ENCODE data around the gene NOD2.
A peak's percentile ranks its signal among the peaks of the same experiment; 100 is the strongest.

NOD2 gene

GRCh38 chr16:50671644-50672260 lies 21.7 kb upstream of the NOD2 start:
- DNase-seq: peak; percentile 65

- DNase-seq: no peak
Observed at GRCh38 chr16:50673496-50674275, 19.7 kb upstream of the NOD2 start.

DNA sequence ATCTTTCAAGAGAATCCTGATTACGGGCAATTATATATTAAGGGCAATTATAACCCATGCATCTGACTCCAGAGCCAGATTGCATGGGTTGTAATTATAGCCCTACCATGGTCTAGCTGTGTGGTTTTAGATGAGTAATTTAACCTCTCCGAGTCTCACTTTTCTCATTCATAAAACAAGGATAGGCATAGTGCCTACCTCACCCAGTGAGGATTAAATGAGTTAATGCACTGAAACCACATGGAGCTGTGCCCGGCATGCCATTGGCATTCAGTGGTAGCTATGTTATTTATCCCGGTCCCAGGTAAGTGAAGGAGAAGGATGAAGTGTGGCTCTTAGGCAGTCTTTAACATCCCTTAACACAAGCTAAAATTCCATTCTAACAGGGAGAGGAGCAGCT lies 18.6 kb upstream of the NOD2 start:
- DNase-seq: no peak

DNA sequence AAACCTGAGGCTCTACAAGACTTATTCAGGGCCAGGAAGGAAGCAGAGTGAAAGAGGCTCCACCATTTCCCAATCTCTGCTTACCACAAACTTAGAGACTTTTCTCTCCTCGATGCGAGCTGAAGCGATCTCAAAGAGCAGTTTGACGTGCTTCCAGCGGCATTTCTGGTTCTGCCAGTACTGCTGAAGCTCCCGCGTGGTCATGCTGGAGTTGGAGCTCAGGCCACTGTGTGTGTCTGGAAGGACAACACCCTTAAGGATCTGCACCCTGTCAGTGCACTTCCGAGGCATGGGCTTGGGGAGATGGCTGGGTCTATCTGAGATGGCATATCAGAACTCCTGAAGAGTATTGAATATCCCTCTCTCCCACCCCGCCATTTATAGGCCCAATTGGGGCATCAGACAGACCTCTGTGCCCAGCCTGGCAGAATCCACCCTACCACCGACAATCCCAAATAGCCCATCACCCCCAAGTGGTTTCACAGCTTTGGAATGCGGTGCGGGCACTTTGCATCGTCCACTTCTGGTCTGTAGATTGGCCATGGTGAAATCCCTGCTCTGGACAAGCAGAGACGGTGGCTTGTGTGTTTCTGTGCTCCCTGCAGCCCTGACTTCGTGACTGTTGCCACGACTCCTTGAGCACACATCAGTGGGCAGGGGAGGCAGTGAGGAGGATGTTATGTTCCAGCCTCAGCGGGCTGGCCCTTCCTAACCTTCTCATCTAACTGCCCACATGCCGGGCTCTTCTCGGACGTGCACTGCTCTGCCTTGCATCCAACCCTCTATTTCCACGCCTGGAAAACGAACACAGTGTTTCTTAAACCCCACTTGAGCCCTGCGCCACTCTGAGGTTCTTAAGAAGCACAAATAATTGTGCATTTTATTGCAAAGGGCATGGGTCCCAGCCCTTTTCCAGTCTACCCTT lies 17.5 kb upstream of the NOD2 start:
- DNase-seq: no peak

DNA sequence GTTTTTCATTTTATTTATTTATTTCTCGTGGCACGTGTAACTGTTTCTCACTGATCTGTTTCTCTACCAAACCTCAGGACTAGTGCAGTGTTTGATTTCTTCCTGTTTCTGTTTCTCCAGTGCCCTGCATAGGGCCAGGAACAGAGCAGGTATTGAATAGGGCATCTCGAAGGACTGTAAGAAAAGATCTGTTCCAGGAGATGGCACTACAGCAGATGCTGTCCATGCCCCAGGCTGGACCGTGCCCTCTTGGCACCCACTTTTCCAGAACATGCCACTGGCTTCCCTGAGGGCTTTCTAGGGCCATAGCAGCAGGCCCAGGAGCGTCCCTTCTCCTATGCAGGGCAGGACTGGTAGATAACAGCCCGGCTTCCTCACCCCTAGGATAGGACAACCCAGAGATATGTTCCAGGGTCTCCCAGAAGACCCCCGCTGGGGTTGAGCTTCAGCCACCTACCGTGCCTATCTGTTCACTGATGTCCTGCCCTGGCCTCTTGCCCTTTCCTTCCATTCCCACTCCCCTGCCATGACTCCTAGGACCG lies 16.7 kb upstream of the NOD2 start:
- no peak for DNase-seq

- peak; percentile 33 for DNase-seq
Observed at GRCh38 chr16:50677351-50677750, 16.1 kb upstream of the NOD2 start.

GRCh38 chr16:50678531-50678930 lies 14.9 kb upstream of the NOD2 start:
- DNase-seq: no peak

DNA sequence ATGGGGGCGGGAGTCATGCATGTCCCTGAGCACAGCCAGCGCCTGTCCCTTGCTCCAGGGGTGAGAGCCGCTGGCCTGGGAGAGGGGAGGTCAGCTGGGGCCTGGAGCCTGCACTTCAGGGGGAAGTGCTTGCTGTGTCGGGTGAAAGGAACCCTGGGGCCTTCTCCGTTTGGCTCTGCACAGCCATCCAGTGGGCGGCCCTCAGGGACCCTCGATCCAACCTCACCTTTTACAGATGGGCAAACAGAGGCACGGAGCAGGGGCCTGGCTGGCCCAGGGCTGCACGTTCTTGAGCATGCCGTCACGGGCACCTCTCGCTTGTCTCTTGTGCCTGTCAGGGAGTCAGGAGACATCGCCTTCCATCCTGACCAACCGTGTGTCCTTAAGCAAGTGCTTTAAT lies 14.1 kb upstream of the NOD2 start:
- no peak for DNase-seq

DNA sequence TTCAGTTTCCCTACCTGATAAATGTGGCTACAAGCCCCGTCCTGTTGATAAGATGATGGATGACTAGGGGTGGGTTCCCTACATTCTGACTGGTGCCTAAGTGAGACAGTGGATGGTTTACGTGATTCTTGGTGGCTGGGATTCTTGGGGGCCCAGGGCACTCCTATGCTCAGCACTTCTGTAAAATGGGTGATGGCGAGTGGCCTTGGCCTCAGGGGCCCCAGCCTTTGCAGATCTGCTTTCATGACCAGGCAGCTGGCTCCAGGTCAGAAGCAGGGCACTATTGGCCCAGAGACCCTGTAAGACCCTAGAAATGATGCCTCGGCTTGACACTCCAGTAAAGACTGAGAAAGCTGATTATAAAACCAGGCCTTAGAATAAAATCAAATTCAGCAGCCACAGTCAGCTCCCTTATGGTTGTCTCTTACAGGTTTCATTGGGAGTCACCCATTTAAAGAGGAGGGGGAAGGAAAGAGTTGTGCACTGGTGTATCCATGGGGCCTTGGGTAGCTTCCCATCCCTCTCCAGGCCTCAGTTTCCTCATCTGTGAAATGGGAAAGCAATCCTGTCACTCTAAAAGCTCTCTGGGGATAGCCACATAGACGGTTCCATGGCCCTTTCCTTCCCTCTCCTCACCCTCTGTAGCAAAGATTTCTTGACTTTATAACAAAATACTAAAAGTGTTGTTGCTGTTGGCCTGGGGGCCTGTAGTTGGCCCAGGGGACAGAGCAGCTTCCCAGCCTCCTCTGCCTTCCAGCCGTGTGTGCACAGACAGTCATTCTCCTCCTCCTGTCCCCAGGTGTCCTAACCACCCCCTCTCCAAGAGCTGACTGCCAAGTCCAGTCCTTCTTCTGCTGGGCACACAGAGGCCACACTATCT lies 13.5 kb upstream of the NOD2 start:
- no peak for DNase-seq

GRCh38 chr16:50680556-50680893 lies 12.9 kb upstream of the NOD2 start:
- no peak for DNase-seq

DNA sequence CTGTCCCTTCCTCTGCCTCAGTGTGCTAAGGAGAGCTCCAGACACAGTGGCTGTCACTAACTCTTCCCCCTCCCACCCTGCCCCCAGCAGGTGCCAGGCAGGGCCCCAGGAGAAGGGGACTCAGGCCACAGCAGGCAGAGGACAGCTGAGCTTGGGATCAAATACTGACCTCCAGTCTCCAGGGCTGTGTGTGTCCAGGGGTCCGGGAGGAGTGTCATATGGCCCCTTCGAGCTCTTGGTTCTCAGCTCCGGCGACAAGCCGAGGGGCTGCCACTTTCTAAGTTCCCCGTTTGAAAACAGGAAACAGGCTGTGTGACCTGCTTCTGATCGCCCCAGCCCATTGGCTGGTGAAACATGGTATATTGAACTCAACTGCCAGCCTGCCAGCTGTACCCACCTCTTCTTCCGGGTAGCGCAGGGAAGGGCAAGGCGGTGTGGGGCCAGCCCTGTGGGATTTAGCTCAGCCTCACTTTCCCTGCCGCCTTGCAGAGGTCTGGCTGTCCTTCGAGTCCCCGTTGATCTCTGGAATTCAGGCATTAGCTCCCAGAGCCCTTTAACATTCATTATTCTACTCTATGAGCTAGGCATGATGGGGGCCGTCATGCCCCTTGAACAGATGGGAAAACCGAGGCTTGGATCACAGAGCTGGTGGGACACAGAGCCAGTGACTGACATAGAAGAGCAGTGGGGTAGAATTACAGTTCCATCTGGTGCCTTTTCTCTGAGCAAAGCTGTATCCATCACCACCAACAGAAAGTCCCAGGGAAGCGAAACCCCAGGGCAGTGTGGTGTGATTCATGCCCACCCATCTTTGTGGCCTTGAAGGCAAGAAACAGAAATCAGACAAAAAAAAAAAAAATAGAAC lies 12.2 kb upstream of the NOD2 start, which contains the start of gene SNX20:
TSS of gene SNX20 (minus strand) at position 292 of the 865 bp plus-strand sequence. CDS start 3,786 bp downstream, outside the sequence.
- peak; percentile 73 for DNase-seq

DNA sequence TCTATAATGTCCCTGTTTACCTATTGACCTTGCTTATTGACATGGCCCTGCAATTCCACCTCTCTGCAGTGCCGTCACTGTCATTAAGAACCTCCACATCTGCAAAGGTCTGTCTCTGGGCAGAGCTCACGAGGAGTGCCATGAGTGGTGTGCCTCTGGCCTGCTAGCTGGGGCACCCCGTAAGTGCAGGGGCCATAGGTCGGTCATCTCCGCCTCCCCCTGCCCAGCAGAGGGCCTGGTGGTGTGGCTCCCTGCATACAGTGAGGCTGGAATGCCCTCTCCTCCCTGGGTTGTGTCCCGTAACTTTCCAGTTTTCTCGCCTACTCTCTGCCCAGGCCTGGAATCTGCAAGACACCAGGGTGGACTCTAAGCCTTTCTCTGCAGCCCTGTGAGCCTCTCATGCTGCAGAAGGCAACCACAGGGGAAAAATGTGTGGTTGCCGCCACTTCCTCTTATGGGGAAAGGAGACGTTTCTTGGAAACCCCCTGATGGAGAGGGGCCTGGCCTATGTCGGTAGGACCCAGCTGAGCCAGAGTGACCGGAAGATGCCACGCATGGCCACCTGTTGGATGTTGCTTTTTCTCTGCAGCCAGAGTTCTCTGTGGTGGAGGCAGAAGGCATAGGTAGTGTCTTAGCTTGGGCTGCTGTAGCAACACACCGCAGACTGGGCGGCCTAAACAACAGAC lies 9.6 kb upstream of the NOD2 start:
- DNase-seq: peak; percentile 71

DNA sequence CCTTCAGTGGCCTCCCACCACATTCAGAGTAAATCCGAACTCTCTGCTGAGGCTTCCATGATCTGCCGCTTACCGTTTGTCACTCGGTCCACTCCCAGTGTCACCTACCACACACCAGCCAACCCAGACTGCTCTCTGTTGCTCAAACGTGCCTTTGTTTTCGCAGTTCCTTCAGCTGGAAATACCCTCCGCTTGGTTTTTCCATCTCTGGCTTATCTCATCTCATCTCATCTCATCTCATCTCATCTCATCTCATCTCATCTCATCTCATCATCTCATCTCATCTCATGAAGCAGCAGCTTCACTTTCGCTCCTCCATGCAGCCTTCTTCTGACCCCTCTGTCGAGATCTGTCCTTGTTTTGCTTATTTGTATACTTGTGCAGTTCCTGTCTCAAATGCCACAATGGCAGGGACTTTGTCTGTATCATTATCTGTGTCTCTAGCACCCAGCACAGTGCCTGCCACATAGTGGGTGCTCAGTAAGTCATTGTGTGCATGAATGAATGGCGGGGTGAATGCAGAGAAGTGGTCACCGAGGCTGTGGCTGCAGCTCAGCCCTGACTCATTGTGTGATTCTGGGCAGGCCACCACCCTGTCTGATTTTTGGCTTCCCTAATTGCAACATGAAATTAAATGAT lies 8.5 kb upstream of the NOD2 start:
- DNase-seq: peak; percentile 59

DNA sequence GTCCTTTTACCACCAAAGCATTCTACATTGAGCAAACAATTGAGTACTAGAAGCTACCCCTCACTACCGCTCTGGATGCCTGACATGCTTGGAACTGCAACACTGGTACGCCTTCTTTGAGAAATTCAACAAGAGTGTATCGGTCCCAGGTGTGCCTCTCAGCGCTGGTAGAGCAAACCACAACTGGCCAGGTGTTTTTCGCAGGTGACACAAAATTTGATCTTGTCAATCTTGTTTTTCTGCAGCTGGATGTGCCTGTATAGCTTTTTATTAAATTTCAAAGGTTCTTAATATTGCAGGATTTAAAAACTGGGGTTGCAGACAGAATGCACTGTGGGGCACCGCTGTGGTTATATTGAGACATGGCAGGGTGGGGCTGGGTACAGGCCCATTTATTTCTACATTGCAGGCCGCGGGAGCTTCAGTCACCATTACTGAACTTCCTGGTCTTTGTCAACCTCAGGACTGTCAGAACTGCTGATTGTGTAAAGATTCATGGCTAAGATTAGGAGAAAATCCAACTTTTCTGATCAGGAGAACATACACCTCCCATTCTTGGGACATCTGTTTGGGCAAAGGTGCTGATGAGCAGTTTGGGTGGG lies 7.8 kb upstream of the NOD2 start:
- no peak for DNase-seq

GRCh38 chr16:50688083-50688482 lies 5.3 kb upstream of the NOD2 start:
- DNase-seq: no peak

DNA sequence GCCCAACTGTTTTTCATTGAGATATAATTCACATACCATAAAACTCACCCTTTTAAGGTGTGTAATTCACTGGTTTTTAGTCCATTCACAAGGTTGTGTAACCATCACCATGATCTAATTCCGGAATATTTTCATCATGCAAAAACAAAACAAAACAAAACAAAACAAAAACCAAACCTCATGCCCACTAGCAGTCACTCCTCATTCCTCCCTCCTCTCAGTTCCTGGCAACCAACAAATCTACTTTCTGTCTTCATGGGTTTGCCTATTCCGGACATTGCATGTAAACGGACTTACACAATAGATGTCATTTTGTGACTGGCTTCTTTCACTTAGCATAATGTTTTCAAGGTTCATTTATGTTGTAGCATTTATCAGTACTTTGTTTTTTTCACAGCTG lies 4.5 kb upstream of the NOD2 start:
- no peak for DNase-seq

DNA sequence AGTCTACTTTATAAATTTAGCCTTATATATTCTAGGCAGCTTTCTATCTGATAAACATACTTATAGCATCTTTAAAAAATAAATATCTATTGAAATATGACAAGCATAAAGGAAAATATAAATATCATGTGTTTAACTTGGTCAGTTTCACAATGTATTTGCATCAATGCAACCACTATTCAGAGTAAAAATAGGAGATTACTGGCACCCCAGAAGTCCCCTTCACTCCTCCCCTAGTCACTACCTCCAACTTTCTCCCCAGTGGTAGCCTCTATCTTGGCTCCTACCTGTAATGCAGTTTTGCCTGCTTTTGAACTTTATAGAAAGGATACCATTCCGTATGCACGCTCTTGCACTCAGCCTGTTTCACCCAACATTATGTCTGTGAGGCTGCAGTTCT lies 3.2 kb upstream of the NOD2 start:
- DNase-seq: no peak

DNA sequence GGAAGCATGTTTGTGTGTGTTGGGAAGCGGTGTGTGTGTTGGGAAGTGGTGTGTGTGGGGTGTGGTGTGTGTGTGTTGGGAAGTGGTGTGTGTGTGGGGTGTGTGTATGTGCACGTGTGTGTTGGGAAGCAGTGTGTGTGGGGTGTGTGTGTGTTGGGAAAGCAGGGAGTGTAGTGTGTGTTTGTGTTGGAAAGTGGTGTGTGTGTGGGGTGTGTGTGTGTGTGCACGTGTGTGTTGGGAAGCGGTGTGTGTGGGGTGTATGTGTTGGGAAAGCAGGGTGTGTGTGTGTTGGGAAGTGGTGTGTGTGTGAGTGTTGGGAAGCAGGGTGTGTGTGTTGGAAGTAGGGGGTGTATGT lies 785 bp upstream of the NOD2 start:
- DNase-seq: no peak

- DNase-seq: no peak
Observed at GRCh38 chr16:50694206-50694605, 800 bp downstream of the NOD2 start.
